HepG2 (cell line): ENCODE results near the gene OAF. TPM values are rescaled to one million over a fixed set of nuclear protein-coding genes. Genes with fewer than 3 reads are reported as not detected.

ENCODE experiments used
- ARID5B ChIP-seq: IDR thresholded peaks from 2 replicates; pipeline ENCODE4 v1.4.0; 2020; ENCODE audit warnings: mild to moderate bottlenecking, missing genetic modification reagents
- BCLAF1 ChIP-seq: fragments of 450-650 bp; IDR thresholded peaks from 2 replicates; pipeline ENCODE4 v1.6.1; 2017; ENCODE audit warnings: mild to moderate bottlenecking
- CTCF ChIP-seq: sonication (generic); formaldehyde crosslinking; IDR thresholded peaks from 2 replicates; pipeline ENCODE4 v1.5.0; 2020; ENCODE audit warnings: mild to moderate bottlenecking, missing genetic modification reagents, moderate library complexity
- EP300 ChIP-seq, 3 experiments: sonication (generic) in 1 of 3; formaldehyde crosslinking in 1 of 3; IDR thresholded peaks; 2 replicates each; pipeline versions ENCODE4 v1.5.1 to v1.6.1; 2011 to 2020; ENCODE audit warnings: low read depth in 2 of 3, low read length in 2 of 3, borderline replicate concordance in 1 of 3, improper control_type of control experiment in 1 of 3, mild to moderate bottlenecking in 1 of 3, missing genetic modification reagents in 1 of 3, moderate library complexity in 1 of 3
- ETV5 ChIP-seq: IDR thresholded peaks from 2 replicates; pipeline ENCODE4 v1.6.1; 2018; ENCODE audit warnings: missing biosample characterization, missing genetic modification reagents, inconsistent platforms, borderline replicate concordance
- FOSL2 ChIP-seq: sonication (generic); formaldehyde crosslinking; IDR thresholded peaks from 2 replicates; pipeline ENCODE4 v1.4.0; 2020; ENCODE audit warnings: missing genetic modification reagents
- HDAC2 ChIP-seq: sonication (generic); formaldehyde crosslinking; IDR thresholded peaks from 2 replicates; pipeline ENCODE4 v1.4.0; 2020; ENCODE audit warnings: missing genetic modification reagents
- HMGXB4 ChIP-seq, 2 experiments: sonication (generic) in 1 of 2; formaldehyde crosslinking in 1 of 2; IDR thresholded peaks; 2 replicates each; pipeline versions ENCODE4 v1.4.0 to v1.6.1; 2018 to 2020; ENCODE audit warnings: missing genetic modification reagents in 2 of 2, borderline replicate concordance in 1 of 2, low read depth in 1 of 2, mild to moderate bottlenecking in 1 of 2, missing biosample characterization in 1 of 2
- JDP2 ChIP-seq: sonication (generic); formaldehyde crosslinking; IDR thresholded peaks from 2 replicates; pipeline ENCODE4 v1.8.1; 2022; ENCODE audit warnings: missing genetic modification reagents, borderline replicate concordance
- MAX ChIP-seq: IDR thresholded peaks from 2 replicates; pipeline ENCODE4 v1.6.1; 2012; ENCODE audit warnings: inconsistent platforms
- MYC ChIP-seq: sonication (generic); formaldehyde crosslinking; IDR thresholded peaks from 2 replicates; pipeline ENCODE4 v1.9.0; 2021; ENCODE audit warnings: missing genetic modification reagents, borderline replicate concordance
- YY1 ChIP-seq: IDR thresholded peaks from 2 replicates; pipeline ENCODE4 v1.6.1; 2011; ENCODE audit warnings: low read length, low read depth, moderate library complexity, mild to moderate bottlenecking; ENCODE audit not compliant: insufficient read depth, insufficient replicate concordance
- ZNF101 ChIP-seq: sonication (generic); formaldehyde crosslinking; IDR thresholded peaks from 2 replicates; pipeline ENCODE4 v1.4.0; 2020; ENCODE audit warnings: mild to moderate bottlenecking, low read depth, missing genetic modification reagents, borderline replicate concordance
- ZNF740 ChIP-seq: sonication (generic); formaldehyde crosslinking; IDR thresholded peaks from 2 replicates; pipeline ENCODE4 v1.4.0; 2020; ENCODE audit warnings: missing genetic modification reagents
- polyA plus RNA-seq, 8 experiments: library from polyadenylated mRNA; depleted of rRNA in 3 of 8; stranded (reverse) in 7 of 8; unstranded in 1 of 8; fragments of >200 nt; fragmentation: Illumina TruSeq in 4 of 8; extraction: Trizol in 4 of 8; gene quantifications; 2 replicates each; pipeline versions ENCODE4 v1.2.1 to v1.2.3, GENCODE V29; 2011 to 2016; ENCODE audit warnings: low read depth in 4 of 8, missing spikeins in 1 of 8, mixed read lengths in 1 of 8; ENCODE audit not compliant: insufficient read depth in 1 of 8
- total RNA-seq, 5 experiments: library from RNA; depleted of rRNA; stranded (reverse); fragments of >200 nt; fragmentation: Illumina TruSeq; extraction: Trizol; gene quantifications; 2 replicates each; pipeline ENCODE4 v1.2.3, GENCODE V29; 2016; ENCODE audit warnings: low read depth in 1 of 5

OAF gene
- total and polyA plus RNA-seq, 2 of the 13 experiments (the other 11 are each of a cell fraction or from before 2014, with no cell fraction given): 63.7 to 94.6 TPM

GRCh38 chr11:120210626-120211521, at the start of gene OAF (continued):
- no peak for TF ChIP-seq BCLAF1
- TF ChIP-seq EP300 (IDR thresholded peaks at IDR 0.05; ENCODE audit: low read depth in 2 of 2, low read length in 2 of 2): peak in 1 of 2 experiments; percentile 27; a peak in 1 of 4 replicates
- TF ChIP-seq EP300 (CRISPR knock-in tag; IDR thresholded peaks at IDR 0.05; ENCODE audit: borderline replicate concordance): no peak
- TF ChIP-seq MAX: peak; percentile 82
- TF ChIP-seq MYC (CRISPR knock-in tag): peak; percentile 35
- 0 out of 2 replicates have a peak, but pooled peaks have one; percentile 2 for TF ChIP-seq CTCF (CRISPR knock-in tag)
- no peak for TF ChIP-seq ZNF101 (CRISPR knock-in tag)
- peak; percentile 71; the same call in 1 of the 2 replicates for TF ChIP-seq ZNF740
- TF ChIP-seq ARID5B (CRISPR knock-in tag): peak; percentile 35; the same call in 1 of the 2 replicates
- 0 out of 2 replicates have a peak, but pooled peaks have one; percentile 25 for TF ChIP-seq FOSL2
- peak; percentile 44; the same call in 1 of the 2 replicates for TF ChIP-seq HDAC2 (CRISPR knock-in tag)
- 0 out of 2 replicates have a peak, but pooled peaks have one; percentile 21 for TF ChIP-seq ETV5 (CRISPR knock-in tag)
- no peak for TF ChIP-seq JDP2 (CRISPR knock-in tag)
- peak; percentile 20 to 54; a peak in 2 of 4 replicates for TF ChIP-seq HMGXB4 (CRISPR knock-in tag; IDR thresholded peaks at IDR 0.05; ENCODE audit: borderline replicate concordance in 1 of 2, low read depth in 1 of 2)
- peak; percentile 44 for TF ChIP-seq YY1
